Peyer's patch (tissue), 4 donors: ENCODE data around the gene ADAT3.

Experiments
- POLR2A ChIP-seq, 2 donors: fragments of 450-650 bp; IDR thresholded peaks; one replicate each; pipeline ENCODE4 v1.5.1; 2017; ENCODE audit warnings: antibody characterized with exemption in 2 of 2, mild to moderate bottlenecking in 2 of 2, moderate library complexity in 2 of 2
- TF ChIP-seq, protein P1 (sequence below), 6 experiments: fragments of 450-650 bp in 4 of 6; fragments of 200-600 bp in 2 of 6; sonication (generic) in 1 of 6; IDR thresholded peaks; one replicate each; pipeline ENCODE4 v1.5.1; 2017 to 2019; ENCODE audit warnings: antibody characterized with exemption in 6 of 6, mild to moderate bottlenecking in 3 of 6, moderate library complexity in 1 of 6

GRCh38 chr19:1893791-1894190, 11.4 kb upstream of the ADAT3 start:
- TF ChIP-seq, protein P1, sequence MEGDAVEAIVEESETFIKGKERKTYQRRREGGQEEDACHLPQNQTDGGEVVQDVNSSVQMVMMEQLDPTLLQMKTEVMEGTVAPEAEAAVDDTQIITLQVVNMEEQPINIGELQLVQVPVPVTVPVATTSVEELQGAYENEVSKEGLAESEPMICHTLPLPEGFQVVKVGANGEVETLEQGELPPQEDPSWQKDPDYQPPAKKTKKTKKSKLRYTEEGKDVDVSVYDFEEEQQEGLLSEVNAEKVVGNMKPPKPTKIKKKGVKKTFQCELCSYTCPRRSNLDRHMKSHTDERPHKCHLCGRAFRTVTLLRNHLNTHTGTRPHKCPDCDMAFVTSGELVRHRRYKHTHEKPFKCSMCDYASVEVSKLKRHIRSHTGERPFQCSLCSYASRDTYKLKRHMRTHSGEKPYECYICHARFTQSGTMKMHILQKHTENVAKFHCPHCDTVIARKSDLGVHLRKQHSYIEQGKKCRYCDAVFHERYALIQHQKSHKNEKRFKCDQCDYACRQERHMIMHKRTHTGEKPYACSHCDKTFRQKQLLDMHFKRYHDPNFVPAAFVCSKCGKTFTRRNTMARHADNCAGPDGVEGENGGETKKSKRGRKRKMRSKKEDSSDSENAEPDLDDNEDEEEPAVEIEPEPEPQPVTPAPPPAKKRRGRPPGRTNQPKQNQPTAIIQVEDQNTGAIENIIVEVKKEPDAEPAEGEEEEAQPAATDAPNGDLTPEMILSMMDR (IDR thresholded peaks at IDR 0.05): no peak
- no peak for TF ChIP-seq POLR2A (IDR thresholded peaks at IDR 0.05)
